Ovary (tissue), 3 donors: ENCODE results near the gene WWOX.

Experiments used
- EP300 ChIP-seq: sonication (generic); formaldehyde crosslinking; IDR thresholded peaks from one replicate; pipeline ENCODE4 v1.6.1; 2017; ENCODE audit warnings: antibody characterized with exemption
- POLR2A ChIP-seq: fragments of 450-650 bp; IDR thresholded peaks from one replicate; pipeline ENCODE4 v1.6.1; 2017; ENCODE audit warnings: antibody characterized with exemption, mild to moderate bottlenecking, moderate library complexity
- TF ChIP-seq, protein P1 (sequence below), 3 donors: fragments of 450-650 bp in 2 of 3; fragments of 200-600 bp in 1 of 3; IDR thresholded peaks; one replicate each; pipeline versions ENCODE4 v1.5.1 to v1.8.0; 2016 to 2022; ENCODE audit warnings: antibody characterized with exemption in 3 of 3, mild to moderate bottlenecking in 1 of 3
- donor health status: DM: no; HTN: no; CAD: no.

GRCh38 chr16:78745108-78746019, 645.9 kb downstream of the WWOX start:
- TF ChIP-seq, protein P1, sequence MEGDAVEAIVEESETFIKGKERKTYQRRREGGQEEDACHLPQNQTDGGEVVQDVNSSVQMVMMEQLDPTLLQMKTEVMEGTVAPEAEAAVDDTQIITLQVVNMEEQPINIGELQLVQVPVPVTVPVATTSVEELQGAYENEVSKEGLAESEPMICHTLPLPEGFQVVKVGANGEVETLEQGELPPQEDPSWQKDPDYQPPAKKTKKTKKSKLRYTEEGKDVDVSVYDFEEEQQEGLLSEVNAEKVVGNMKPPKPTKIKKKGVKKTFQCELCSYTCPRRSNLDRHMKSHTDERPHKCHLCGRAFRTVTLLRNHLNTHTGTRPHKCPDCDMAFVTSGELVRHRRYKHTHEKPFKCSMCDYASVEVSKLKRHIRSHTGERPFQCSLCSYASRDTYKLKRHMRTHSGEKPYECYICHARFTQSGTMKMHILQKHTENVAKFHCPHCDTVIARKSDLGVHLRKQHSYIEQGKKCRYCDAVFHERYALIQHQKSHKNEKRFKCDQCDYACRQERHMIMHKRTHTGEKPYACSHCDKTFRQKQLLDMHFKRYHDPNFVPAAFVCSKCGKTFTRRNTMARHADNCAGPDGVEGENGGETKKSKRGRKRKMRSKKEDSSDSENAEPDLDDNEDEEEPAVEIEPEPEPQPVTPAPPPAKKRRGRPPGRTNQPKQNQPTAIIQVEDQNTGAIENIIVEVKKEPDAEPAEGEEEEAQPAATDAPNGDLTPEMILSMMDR (IDR thresholded peaks at IDR 0.05): no peak
- TF ChIP-seq POLR2A (no peak), EP300 (no peak)
